HG03066 (cell line): ENCODE measurements around the gene LSP1.

Experiments used
- ATAC-seq: cut with Tn5 transposase; IDR thresholded peaks from one replicate; pipeline ENCODE4 v1.9.1; 2021; ENCODE audit warnings: low read depth; ENCODE audit not compliant: unreplicated experiment

LSP1 gene

DNA sequence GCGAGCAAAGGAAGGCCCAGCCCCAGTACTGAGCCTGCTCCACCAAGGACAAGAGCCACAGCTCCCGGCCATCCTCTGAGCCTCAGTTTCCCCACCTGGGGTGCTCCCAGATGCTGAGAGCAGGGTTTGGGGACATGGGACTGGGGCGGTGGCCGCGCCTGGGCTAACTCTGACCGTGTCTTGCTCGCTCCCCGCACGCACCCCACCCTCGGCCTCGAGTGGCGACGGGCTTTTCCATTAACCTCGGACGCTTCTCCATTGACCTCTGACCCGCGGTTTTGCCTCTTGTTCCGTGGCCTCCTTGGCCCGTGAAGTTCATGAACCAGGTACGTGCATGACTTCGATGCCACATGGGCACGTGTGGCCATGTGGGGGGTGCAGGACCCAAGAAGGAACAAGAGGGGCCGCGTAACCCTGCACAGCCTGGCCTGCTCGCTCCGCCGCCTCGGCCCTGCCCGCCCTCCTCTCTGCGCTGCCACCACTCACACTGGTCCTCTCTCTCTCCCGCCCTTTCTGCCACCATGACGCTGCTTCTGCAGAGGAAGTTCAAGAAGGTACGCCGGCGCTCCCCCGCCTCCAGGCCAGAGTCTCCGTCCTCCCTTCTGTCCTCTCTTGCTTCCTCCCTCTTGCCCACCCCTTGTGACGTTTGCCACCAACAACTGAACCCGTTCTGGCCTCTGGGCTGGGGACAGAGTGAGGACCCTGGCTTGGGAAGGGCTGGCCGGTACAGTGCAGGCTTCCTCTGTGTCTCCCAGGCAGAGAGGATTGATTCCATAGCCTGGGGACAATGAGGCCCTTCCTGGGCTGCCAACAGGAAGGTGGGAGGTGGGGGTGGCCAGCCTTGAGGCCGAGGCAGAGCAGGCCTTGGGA is 73.5 kb downstream of the LSP1 start:
- ATAC-seq, result no peak

DNA sequence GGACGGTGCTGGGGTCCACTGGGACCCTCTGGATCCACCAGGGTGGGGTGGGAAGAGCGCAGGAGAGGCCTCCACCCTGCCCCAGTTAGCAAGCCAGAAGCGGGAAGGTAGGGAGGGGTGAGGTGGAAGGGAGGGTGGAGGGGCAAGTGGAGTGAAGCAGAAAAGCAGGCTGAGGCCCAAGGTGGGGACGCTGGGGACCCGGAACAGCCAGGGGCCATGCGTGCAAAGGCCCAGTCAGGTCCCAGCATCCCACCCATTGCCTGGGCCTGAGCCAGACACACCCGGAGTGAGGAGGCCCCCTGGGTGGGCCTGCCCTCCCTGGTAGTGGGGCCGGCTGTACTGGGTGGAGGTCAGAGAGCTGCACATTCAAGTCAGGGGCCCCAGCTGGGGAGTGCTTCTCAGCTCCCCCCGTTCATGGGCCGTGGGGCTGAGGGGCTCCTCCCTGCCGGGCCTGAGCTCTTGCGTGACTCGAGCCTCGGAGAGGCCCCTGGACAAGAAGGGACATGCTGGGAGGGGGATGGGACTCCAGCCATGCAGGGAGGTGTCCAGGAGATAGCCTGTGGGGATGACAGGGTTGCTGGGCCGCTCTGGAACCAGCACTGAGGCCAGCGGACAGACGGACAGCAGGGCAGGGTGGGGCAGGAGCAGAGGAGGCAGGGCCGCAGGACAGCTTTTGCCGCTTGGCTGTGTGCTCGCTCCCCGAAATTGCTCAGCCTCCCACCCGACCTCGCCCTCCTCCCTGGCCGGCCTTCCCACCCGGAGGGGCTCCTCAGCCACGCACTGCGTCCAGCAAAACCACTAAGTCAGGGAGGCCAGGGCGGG is 74.4 kb downstream of the LSP1 start:
- no peak for ATAC-seq

DNA sequence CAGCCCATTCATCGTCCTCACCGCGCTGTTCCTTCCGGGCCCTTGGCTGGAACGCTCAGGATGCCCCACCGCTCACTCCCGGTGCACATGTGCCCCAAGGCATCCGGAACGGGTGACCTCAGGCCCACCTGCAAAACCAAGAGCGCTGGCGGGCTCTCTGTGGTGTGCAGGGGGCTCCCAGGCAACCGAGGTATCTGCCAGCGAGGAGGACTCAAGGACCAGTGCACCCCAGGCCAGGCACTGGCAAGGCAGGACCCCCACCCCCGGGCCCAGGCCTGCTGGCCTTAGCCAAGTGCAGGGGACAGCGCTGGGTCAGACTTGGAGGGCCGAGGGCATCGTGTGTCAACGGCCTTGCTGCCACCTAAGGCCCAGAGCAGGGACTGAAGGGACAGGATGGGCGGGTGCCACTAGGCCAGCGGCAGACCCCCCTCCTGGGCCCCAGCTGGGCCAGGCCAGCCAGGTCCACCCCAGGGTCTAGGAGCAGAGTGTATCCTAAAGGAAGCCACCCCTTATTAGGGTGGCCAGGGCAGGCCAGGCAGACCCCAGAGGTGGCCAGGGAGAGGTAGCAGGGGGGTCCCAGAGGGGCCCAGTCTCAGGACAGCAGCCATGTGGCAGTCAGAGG is 75.1 kb downstream of the LSP1 start:
- ATAC-seq, result no peak

DNA sequence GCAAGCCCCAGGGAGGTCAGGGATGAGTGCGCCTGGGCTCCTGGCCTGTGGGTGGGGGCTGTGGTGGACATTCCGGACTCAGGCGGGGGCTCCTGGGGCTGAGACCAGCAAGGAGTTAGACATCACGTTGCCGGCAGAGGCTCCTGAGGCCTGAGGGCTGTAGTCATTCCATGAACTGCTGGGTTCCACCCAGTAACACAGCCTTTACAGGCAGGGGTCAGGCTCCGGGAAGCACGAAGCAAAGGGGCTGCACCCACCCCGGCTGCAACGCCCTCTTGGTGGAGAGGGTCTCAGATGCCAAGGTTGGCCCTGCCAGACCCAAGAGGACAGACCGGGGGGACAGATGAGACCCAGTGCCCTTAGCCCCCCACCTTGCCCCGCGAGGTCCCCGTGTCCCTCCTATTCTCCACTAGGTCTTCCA is 75.6 kb downstream of the LSP1 start:
- no peak for ATAC-seq

DNA sequence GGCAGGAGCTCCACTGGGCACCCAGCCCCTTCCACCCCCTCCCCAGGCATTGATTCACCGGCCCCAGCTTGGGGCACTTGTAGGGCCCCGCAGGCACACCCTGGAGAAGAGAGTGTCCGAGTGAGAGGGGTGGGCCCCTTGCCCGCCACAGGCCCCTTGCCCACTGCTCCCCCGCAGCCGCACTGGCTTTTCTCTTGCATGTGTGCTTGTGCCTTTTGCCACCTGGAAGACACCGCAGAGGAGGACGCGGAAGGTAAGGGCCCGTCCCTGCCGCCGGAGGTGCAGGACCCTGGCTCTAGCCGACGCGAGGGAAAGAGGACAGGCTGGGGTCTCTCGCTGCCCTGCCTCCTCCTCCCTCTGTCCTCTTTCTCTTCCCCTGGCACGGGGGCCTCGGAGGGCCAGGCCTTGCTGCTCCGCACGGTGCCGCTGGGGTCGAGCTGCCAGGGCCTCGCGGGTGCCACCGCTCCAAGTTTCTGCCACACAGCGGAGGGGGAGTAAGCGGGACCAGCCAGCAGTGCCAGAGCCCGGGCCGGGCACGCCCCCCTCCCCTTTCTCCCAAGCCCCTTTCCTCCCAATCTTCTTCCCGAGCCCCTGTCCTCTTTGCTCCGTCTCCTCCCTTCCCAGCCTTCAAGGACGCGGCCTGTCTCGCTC is 76.1 kb downstream of the LSP1 start:
- ATAC-seq, result no peak

DNA sequence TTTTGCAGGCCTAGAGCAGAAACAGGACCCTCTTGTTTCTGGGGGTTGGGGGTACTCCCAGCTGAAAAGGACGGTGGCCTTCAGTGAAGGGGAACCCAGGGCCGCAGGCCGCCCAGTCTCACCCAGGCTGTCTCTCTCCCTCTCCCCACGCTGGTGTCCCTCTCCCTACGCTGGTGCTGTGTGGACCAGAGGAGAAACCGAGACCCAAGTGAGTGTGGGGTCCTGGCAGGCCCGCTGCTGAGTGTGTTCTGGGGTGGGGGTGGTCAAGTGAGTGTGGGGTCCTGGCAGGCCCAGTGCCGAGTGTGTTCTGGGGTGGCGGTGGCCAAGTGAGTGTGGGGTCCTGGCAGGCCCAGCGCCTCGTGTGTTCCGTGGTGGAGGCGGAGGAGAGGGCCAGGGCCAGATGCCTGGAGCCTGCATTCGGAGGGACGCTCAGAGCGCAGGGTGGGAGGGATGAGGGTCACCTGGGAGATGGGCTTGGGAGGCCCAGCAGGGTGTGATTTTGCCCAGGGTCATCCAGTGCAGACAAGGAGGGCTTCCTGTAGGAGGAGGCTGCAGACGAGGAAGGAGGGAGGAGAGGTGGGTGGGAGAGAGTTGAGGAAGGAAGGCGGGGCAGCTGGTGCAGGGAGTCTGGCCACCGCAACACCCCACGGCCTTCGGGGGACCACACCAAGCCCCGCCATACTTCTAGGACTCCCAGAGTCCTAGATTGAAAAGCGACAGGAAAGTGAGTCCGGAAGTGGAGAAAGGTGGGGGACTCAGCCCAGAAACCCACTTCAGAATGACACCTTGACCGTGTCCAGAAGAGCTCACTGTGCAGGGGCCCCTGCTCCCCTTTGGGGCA is 77.0 kb downstream of the LSP1 start:
- ATAC-seq, result no peak

DNA sequence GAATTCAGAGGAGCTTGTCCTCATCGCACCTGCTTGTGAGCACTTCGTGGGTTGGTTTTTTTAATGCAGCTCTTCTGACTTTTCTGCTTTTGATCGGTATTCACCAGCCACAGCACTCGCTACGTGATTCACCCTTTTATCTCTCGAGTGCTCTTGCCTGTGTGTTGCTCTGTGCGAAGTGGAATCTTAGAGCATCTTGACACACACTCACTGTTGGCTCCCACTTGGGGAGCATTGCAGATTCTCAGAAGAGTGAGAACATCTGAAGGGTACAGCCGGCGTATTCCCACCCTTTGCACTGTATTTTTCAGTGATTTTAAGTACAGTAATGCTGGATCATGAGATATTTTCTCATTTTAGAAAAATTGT is 77.6 kb downstream of the LSP1 start:
- no peak for ATAC-seq

DNA sequence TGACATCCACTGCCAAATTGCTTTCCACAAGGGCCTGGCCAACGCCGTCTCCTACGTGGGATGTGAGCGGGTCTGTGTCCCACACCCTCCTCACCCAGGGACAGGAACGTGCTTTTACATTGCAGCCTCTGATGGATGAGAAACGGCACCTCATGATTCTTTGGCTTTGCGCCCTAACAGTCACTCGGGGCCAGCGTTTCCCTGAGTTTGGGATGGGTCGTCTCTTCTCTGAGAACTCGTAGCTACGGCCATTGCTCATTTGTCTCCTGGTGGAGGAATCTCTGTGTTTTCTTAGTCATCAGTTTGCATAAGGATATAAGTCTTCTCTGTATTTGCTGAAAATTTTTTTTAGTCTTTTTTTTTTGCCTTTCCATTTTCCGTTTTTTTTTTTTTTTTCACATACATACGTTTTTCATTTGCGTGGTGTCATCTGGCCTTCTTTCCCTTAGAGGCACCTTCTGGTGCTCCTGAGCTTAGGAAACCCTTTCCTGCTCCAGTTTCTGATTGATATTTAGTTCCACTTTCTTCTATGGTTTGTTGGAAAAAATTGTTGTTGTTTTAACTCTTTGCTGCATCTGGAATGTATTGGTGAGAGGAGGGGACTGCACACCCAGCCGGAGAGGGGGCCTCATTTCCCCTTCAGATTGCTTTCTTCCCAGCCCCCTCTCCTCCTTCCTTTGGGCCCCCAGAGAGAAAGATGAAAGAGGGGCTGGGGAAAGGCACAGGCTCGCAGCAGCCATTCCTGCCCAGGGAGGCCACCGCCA is 78.6 kb downstream of the LSP1 start:
- ATAC-seq, result no peak

DNA sequence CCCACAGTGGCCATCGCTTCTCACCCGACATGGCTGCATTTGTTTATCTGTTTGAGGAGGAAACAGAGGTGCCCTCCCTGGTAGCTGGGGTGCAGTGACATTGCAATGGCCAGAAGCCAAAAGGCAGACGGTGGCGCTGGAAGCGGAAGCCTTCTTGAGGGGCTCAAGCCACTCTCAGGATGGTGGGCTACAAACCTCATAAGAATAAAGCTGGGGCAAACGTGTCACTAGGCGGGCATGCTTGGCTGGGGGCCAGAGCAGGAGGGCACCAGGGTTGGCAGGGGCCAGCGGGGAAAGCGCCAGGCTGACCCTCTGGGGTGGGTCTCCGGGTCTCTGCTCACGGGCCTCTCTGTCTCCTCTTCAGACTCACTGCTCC is 79.2 kb downstream of the LSP1 start:
- ATAC-seq, result no peak

DNA sequence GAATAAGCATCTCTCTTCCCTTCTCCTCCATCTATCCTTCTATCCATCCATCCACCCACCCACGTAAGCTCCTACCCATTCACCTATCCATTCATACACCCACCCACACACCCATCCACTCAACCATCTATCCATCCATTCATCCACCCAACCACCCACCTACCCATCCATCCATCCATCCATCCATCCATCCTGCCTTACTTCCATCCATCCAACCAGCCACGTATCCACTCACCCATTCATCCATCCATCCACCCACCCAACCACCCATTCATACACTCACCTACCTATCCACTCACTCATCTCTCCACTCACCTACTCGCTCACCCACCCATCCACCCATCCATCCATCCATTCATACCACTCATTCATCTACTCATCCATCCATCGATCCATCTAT is 79.8 kb downstream of the LSP1 start:
- ATAC-seq, result no peak

DNA sequence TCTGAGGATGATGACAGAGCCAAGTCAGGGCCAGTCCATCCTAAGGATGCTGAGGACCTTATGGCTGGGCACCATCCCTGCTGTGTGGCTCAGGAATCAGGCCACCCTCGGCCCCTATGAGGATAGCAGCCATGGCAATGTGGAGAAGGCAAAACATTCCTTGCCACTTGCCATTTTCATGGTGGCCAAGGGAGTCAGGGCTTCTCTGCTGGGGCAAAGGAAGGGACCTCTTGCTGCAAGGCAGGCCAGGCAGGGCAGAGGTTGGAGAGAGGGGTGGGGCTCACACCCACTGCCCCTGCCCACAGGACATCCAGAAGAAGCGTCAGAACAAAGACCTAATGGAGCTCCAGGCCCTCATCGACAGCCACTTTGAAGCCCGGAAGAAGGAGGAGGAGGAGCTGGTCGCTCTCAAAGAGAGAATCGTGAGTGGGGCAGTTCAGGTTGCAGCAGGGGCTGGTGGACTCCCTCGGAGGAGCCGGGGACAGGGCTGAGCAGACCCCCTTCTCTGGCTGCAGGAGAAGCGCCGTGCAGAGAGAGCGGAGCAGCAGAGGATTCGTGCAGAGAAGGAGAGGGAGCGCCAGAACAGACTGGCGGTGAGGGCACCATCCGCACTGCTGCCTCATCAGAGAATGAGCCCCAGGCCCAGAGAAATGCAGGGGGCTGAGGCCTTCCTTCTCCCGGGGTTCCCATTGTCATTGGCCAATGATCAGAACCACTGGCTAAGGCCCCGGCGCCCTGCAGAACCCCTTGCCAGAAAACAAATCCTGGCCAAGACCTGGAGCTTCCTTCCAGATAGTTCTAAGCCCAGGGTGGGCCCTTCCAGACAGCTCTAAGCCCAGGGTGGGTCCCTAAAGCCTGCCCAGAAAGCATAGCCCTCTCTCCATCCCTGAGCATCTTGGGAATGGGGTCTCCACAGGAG is 80.8 kb downstream of the LSP1 start:
- no peak for ATAC-seq

DNA sequence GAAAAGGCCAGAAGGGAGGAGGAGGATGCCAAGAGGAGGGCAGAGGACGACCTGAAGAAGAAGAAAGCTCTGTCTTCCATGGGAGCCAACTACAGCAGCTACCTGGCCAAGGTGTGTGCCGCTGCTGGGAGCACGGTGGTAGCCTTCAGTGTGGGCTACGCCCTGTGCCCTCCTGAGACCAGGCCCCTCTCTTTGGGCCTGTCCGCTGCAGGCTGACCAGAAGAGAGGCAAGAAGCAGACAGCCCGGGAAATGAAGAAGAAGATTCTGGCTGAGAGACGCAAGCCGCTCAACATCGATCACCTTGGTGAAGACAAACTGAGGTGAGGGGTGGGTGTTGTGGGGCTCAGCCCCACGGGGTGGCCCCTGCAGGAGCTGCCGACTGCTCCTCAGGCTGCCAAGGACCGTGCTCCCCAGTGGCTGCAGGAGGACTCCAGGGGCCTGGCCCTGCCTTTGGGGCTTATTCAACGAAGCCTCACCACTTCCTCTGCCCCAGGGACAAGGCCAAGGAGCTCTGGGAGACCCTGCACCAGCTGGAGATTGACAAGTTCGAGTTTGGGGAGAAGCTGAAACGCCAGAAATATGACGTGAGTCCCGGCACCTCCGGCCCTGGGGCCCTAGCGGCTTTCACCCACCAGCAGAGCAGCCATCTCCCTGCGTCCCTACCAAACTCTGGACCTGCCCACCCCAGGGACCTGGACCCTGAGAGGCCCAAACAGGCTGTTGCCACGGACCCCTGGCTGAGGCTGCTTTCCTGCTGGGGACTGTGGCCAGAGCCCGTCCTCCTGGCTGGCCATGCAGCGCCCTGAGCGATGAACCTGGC is 81.7 kb downstream of the LSP1 start:
- ATAC-seq, result no peak

DNA sequence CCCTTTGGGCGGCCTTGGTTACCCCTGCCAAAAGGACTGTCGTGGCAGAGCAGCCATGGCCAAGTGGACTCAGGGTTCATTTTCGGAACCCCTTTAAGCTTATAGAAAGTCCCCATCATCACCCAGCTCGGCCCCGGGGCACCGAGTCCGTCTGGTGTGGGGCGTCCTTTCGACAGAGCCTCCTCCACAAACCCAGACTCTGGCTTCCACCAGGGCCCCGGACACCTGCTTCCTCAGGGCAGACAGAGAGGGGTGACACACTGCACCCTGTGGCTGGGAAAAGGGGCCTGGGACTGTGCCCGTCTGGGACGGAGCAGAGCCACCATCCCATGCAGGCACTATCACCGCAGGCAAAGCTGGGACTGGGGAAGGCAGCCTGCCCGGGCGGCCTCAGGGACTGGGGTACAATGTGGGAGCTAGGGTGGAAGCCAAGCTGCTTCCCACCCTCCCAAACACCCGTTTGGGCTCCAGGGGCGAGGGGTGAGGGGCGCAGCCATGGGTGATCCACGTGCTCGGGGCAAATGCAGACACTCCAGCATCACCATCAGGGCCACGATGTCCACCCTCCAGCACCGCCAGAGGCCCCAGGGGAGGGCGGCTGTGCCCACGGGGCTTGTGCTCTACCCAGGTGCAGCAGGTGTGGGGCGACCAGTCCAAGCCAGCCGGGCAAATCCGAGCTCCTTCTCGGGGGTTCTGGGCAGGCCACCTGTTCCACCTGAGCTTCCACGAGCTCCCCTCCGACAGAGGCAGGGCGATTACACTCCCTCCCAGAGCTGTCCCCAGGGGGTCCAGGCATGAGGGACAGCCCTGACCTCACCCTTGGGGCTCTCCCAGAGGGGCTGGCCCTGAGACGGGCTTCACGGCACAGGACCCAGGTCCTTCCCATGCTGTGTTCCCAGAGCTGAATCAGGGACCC is 82.5 kb downstream of the LSP1 start:
- ATAC-seq, result no peak

DNA sequence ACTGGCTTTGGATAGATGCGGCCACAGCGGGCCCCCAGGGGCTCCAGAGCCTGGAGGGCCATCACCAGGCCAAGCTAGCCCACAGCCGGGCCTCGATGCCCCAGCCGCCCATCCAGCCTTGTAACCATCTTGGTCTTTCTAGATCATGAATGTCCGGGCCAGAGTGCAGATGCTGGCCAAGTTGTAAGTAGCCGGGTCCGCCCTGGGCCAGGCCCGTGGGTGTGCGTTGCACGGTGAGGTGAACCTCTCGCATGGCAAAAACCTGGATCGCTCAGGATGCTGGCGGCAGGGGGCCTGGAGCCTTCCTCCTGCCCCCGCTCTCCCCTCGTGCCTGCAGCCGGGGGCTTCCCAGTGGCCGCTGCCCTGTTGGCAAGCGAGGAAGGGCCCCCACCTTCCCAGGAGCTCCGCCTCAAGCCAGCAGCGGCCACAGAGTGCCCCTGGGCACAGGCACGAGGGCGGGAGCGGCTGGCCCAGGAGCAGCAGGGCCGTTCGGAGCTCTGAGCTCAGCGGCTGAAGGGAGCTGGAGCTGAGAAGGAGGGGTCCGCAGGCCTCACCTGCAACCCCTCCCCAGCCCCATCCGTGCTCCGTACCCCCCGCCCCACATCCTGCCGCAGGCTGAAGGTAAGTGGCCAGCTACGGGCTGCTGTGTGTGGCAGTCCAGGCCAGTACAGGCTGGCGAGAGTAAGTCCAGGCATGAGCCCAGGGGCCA is 83.3 kb downstream of the LSP1 start:
- ATAC-seq, result no peak

DNA sequence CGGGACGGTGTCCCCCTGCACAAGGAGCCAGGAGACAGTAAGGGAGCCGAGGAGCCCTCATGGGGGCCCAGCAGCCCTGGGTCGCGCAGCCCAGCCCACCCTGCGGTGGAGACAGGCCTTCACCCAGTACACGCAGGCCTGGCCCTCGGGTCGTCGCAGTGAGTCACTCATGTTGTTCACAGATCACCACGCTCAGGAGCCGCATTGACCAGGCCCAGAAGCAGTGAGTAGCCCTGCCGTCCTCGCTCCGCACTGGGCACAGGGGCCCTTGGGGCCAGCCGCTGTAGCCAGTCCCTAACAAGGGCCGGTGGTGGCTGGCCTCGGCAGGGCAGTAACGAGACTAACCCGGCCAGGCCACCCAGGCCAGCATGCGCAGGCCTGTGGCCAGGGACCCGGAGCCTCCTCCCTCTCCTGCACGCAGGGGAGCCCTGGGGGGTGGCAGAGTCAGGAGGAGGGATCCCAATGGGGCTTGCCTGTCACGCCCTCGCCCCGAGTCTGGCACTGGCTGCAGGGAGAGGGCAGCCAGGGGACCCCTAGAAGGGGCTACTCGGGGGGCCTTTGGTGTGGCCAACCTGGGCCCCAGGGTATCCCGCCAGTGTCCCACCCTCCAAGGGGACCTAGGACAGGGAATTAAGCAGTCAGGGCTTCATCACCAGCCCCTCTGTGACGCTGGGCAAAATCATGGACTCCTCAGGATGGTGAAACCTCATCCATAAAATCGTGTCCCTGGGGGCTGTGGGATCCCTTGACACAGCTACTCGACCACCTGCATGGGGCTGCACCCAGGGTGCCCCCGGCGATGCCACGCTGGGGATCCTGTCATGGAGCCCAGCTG is 84.1 kb downstream of the LSP1 start:
- no peak for ATAC-seq
